HepG2 (cell line): ENCODE data around the gene HCFC2. TPM values are rescaled to one million over a fixed set of nuclear protein-coding genes. Genes with fewer than 3 reads are reported as not detected.

Experiments used
- ADNP ChIP-seq: sonication (generic); formaldehyde crosslinking; IDR thresholded peaks from 2 replicates; pipeline ENCODE4 v1.4.0; 2020; ENCODE audit warnings: missing genetic modification reagents
- HDAC1 ChIP-seq: sonication (generic); formaldehyde crosslinking; IDR thresholded peaks from 2 replicates; pipeline ENCODE4 v1.5.1; 2020; ENCODE audit warnings: mild to moderate bottlenecking, missing genetic modification reagents
- KAT8 ChIP-seq: IDR thresholded peaks from 2 replicates; pipeline ENCODE4 v1.6.1; 2016; ENCODE audit warnings: missing genetic modification reagents, missing compliant biosample characterization
- KLF11 ChIP-seq: IDR thresholded peaks from 2 replicates; pipeline ENCODE4 v1.6.1; 2016; ENCODE audit warnings: missing compliant biosample characterization
- MAZ ChIP-seq, 2 experiments: sonication (generic) in 1 of 2; formaldehyde crosslinking in 1 of 2; IDR thresholded peaks; 2 replicates each; pipeline versions ENCODE4 v1.5.0 to v1.6.1; 2012 to 2020; ENCODE audit warnings: low read depth in 2 of 2, mild to moderate bottlenecking in 2 of 2, borderline replicate concordance in 1 of 2, improper control_type of control experiment in 1 of 2, low read length in 1 of 2, missing genetic modification reagents in 1 of 2, moderate library complexity in 1 of 2
- NCOR1 ChIP-seq: fragments of 200-600 bp; sonication (generic); IDR thresholded peaks from 2 replicates; pipeline ENCODE4 v1.7.0; 2017; ENCODE audit warnings: antibody characterized with exemption, low read length, borderline replicate concordance
- PCBP2 ChIP-seq: fragments of 200-400 bp; formaldehyde crosslinking; optimal IDR thresholded peaks from 2 replicates; pipeline ENCODE3; 2018; ENCODE audit warnings: low read length, low read depth; ENCODE audit not compliant: poor library complexity, severe bottlenecking
- SIN3B ChIP-seq: fragments of 150-350 bp; IDR thresholded peaks from 2 replicates; pipeline ENCODE4 v1.6.1; 2014; ENCODE audit warnings: low read length
- SMYD3 ChIP-seq: sonication (generic); formaldehyde crosslinking; IDR thresholded peaks from 2 replicates; pipeline ENCODE4 v1.8.1; 2023; ENCODE audit warnings: mild to moderate bottlenecking, missing genetic modification reagents
- STAT5B ChIP-seq: sonication (generic); formaldehyde crosslinking; IDR thresholded peaks from 2 replicates; pipeline ENCODE4 v1.4.0; 2020; ENCODE audit warnings: missing genetic modification reagents
- ZBTB14 ChIP-seq: sonication (generic); formaldehyde crosslinking; IDR thresholded peaks from 2 replicates; pipeline ENCODE4 v1.4.0; 2020; ENCODE audit warnings: missing genetic modification reagents
- ZBTB33 ChIP-seq: sonication (generic); formaldehyde crosslinking; IDR thresholded peaks from 2 replicates; pipeline ENCODE4 v1.4.0; 2020; ENCODE audit warnings: missing genetic modification reagents
- ZNF160 ChIP-seq: sonication (generic); formaldehyde crosslinking; IDR thresholded peaks from 2 replicates; pipeline ENCODE4 v1.8.0; 2022; ENCODE audit warnings: mild to moderate bottlenecking, inconsistent platforms, missing genetic modification reagents
- ZNF501 ChIP-seq: sonication (generic); formaldehyde crosslinking; IDR thresholded peaks from 2 replicates; pipeline ENCODE4 v1.5.1; 2020; ENCODE audit warnings: mild to moderate bottlenecking, moderate library complexity, missing genetic modification reagents
- ZNF550 ChIP-seq: sonication (generic); formaldehyde crosslinking; IDR thresholded peaks from 2 replicates; pipeline ENCODE4 v1.4.0; 2020; ENCODE audit warnings: mild to moderate bottlenecking, missing genetic modification reagents, borderline replicate concordance
- ZNF709 ChIP-seq: sonication (generic); formaldehyde crosslinking; IDR thresholded peaks from 2 replicates; pipeline ENCODE4 v1.5.0; 2020; ENCODE audit warnings: mild to moderate bottlenecking, missing genetic modification reagents
- polyA plus RNA-seq, 8 experiments: library from polyadenylated mRNA; depleted of rRNA in 3 of 8; stranded (reverse) in 7 of 8; unstranded in 1 of 8; fragments of >200 nt; fragmentation: Illumina TruSeq in 4 of 8; extraction: Trizol in 4 of 8; gene quantifications; 2 replicates each; pipeline versions ENCODE4 v1.2.1 to v1.2.3, GENCODE V29; 2011 to 2016; ENCODE audit warnings: low read depth in 4 of 8, missing spikeins in 1 of 8, mixed read lengths in 1 of 8; ENCODE audit not compliant: insufficient read depth in 1 of 8
- total RNA-seq, 5 experiments: library from RNA; depleted of rRNA; stranded (reverse); fragments of >200 nt; fragmentation: Illumina TruSeq; extraction: Trizol; gene quantifications; 2 replicates each; pipeline ENCODE4 v1.2.3, GENCODE V29; 2016; ENCODE audit warnings: low read depth in 1 of 5
- TF ChIP-seq, protein P1 (sequence below): sonication (generic); formaldehyde crosslinking; IDR thresholded peaks from 2 replicates; pipeline ENCODE4 v1.5.1; 2020; ENCODE audit warnings: mild to moderate bottlenecking, missing genetic modification reagents
- TF ChIP-seq, protein P2 (sequence below): sonication (generic); formaldehyde crosslinking; IDR thresholded peaks from 2 replicates; pipeline ENCODE4; 2020; ENCODE audit warnings: missing genetic modification reagents, mild to moderate bottlenecking, borderline replicate concordance

The HCFC2 gene
- total and polyA plus RNA-seq, 2 of the 13 experiments (the other 11 are each of a cell fraction or from before 2014, with no cell fraction given): 3.7 to 4.9 TPM

- TF ChIP-seq, protein P1, sequence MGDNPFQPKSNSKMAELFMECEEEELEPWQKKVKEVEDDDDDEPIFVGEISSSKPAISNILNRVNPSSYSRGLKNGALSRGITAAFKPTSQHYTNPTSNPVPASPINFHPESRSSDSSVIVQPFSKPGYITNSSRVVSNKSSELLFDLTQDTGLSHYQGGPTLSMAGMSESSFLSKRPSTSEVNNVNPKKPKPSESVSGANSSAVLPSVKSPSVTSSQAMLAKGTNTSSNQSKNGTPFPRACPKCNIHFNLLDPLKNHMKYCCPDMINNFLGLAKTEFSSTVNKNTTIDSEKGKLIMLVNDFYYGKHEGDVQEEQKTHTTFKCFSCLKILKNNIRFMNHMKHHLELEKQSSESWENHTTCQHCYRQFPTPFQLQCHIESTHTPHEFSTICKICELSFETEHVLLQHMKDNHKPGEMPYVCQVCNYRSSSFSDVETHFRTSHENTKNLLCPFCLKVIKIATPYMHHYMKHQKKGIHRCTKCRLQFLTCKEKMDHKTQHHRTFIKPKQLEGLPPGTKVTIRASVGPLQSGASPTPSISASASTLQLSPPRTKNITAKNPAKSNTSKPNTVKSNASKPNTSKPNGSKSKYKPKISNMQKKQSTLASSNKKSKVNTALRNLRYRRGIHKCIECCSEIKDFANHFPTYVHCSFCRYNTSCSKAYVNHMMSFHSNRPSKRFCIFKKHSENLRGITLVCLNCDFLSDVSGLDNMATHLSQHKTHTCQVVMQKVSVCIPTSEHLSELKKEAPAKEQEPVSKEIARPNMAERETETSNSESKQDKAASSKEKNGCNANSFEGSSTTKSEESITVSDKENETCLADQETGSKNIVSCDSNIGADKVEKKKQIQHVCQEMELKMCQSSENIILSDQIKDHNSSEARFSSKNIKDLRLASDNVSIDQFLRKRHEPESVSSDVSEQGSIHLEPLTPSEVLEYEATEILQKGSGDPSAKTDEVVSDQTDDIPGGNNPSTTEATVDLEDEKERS: no peak
- peak; percentile 76 for TF ChIP-seq ZBTB14
- peak; percentile 64; the same call in 1 of the 2 replicates for TF ChIP-seq ZNF501 (CRISPR knock-in tag)
- TF ChIP-seq NCOR1: no peak
- TF ChIP-seq ZBTB33 (CRISPR knock-in tag): no peak
- TF ChIP-seq, protein P2, sequence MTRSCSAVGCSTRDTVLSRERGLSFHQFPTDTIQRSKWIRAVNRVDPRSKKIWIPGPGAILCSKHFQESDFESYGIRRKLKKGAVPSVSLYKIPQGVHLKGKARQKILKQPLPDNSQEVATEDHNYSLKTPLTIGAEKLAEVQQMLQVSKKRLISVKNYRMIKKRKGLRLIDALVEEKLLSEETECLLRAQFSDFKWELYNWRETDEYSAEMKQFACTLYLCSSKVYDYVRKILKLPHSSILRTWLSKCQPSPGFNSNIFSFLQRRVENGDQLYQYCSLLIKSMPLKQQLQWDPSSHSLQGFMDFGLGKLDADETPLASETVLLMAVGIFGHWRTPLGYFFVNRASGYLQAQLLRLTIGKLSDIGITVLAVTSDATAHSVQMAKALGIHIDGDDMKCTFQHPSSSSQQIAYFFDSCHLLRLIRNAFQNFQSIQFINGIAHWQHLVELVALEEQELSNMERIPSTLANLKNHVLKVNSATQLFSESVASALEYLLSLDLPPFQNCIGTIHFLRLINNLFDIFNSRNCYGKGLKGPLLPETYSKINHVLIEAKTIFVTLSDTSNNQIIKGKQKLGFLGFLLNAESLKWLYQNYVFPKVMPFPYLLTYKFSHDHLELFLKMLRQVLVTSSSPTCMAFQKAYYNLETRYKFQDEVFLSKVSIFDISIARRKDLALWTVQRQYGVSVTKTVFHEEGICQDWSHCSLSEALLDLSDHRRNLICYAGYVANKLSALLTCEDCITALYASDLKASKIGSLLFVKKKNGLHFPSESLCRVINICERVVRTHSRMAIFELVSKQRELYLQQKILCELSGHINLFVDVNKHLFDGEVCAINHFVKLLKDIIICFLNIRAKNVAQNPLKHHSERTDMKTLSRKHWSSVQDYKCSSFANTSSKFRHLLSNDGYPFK (CRISPR knock-in tag): peak; percentile 67; the same call in 1 of the 2 replicates
- peak; percentile 41 for TF ChIP-seq KAT8 (CRISPR knock-in tag)
- TF ChIP-seq HDAC1: peak; percentile 66
- TF ChIP-seq ZNF709 (CRISPR knock-in tag): peak; percentile 76; the same call in 1 of the 2 replicates
- TF ChIP-seq ZNF160 (CRISPR knock-in tag): peak; percentile 71
- no peak for TF ChIP-seq ZNF550
- no peak for TF ChIP-seq SIN3B
- no peak for TF ChIP-seq SMYD3 (CRISPR knock-in tag)
- peak; percentile 34; the same call in 1 of the 2 replicates for TF ChIP-seq MAZ (IDR thresholded peaks at IDR 0.05; ENCODE audit: borderline replicate concordance, low read depth, low read length)
- TF ChIP-seq MAZ (CRISPR knock-in tag; IDR thresholded peaks at IDR 0.05; ENCODE audit: low read depth): peak; percentile 55; the same call in 1 of the 2 replicates
- TF ChIP-seq PCBP2: no peak
- TF ChIP-seq STAT5B (CRISPR knock-in tag): 0 out of 2 replicates have a peak, but pooled peaks have one; percentile 28
- no peak for TF ChIP-seq KLF11 (CRISPR knock-in tag)
- TF ChIP-seq ADNP (CRISPR knock-in tag): no peak
Observed at GRCh38 chr12:104137902-104138796, 73.8 kb downstream of the HCFC2 start, which contains the start of gene NFYB (continued).
